Stimulated activated CD8-positive, alpha-beta memory T cell treated with anti-CD3 and anti-CD28 coated beads, Interleukin-4, amount 100 ng/mL, for 24 hours (primary cell): ENCODE results near the gene CCDC57.

Experiments used
- DNase-seq: peaks from one replicate; pipeline ENCODE4 v3.0.0-alpha.2; 2020; ENCODE audit warnings: low read depth

CCDC57 gene

GRCh38 chr17:82121660-82122629, 90.7 kb downstream of the CCDC57 start:
- no peak for DNase-seq

DNA sequence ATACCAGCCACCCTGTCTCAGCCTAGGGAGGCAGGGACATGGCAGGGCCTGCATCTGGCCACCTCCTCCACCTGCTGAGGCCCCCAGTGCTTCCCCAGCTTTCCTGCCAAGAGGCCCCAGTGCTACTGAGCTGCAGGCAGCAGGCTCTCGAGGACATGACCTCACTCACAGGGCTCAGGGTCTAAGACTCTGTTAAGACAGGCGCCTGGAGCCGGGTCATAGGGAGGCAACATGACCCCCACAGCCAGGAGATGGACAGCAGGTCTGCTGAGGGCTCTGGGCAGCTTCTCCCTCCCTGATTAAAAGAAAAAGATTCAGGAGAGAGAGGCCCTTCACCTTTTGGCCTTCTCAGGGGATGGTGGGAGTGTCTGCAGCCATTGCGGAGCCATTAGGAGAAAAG, 91.4 kb downstream of the CCDC57 start:
- DNase-seq: no peak

- DNase-seq: no peak
Observed at GRCh38 chr17:82120148-82120547, 92.5 kb downstream of the CCDC57 start.

- no peak for DNase-seq
Observed at GRCh38 chr17:82118815-82119380, 93.7 kb downstream of the CCDC57 start.

GRCh38 chr17:82118168-82118814, 94.4 kb downstream of the CCDC57 start:
- no peak for DNase-seq

GRCh38 chr17:82117139-82118090, 95.2 kb downstream of the CCDC57 start:
- no peak for DNase-seq

GRCh38 chr17:82116246-82116645, 96.4 kb downstream of the CCDC57 start:
- DNase-seq: no peak

GRCh38 chr17:82114872-82115271, 97.8 kb downstream of the CCDC57 start:
- no peak for DNase-seq

DNA sequence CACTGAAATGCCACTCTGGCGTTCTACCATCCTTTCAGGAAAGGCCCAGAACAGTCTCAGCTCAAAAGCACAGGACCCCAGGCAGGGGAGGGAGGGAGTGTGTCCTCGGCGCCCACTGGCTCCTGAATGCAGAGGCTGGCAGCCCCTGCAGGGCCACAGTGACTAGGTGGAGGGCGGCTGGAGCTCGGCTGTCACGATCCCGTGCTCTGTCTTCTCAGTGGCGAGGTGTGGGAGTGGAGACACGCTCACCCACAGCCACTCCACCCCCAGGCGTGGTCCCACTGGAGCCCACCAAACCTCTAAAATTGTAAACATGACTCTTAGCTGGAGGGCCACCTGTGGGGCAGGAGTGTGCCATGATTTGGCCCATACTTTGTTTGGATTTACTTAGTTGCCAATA, 98.2 kb downstream of the CCDC57 start:
- no peak for DNase-seq

- no peak for DNase-seq
Observed at GRCh38 chr17:82113941-82114340, 98.7 kb downstream of the CCDC57 start.

- DNase-seq: no peak
Observed at GRCh38 chr17:82113422-82113821, 99.2 kb downstream of the CCDC57 start.

DNA sequence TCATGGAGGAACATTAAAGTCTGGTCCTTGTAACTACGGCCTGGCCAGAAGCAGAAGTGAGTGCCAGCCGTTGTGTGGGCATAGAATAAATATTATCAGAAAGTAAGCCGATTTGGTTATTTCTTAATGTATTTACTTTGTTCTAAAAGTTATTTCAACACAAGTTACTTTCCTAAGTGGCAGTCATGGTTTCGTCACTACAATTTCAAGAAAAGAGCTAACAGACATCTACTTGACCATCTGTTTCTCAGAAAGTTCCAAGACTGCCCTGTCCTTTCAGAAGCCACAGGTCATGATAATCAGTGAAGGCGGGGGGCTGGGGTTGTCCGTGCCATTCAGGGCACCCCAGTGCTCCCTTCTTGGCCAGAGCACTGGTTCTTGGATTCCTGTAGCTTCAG, 99.7 kb downstream of the CCDC57 start:
- DNase-seq: no peak

DNA sequence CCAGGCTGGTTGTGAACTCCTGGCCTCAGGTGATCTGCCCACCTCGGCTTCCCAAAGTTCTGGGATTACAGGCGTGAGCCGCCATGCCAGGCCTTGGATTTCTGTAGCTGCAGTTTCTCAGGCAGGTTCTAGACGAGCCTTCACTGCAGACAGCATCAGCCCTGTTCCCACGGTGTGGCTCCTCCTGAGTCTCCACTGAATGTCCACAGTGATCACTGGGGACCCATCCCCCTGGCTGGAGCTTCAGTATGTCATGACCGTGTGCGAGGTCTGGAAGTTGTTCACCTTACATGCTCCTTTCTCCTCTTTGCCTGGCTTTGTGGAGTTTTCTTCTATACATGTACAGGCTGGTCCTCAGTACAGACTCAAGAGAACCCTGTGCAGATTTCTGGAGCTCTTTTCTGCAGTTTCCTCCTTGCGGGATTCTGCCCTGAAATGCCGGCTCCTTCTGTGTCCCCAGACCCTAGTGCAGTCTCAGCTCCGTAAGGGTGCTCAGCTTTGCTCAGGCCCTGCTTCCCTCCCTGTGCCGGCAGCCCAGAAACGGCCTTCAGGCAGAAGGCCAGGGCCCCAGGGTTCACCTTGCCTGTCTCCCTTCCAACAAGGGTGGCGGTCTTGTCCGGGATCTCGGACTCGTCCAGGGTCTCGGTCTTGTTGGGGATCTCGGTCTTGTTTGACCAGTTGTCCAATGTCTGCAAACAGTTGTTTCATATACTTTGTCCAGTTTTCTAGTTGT, 100.3 kb downstream of the CCDC57 start:
- no peak for DNase-seq

- DNase-seq: no peak
Observed at GRCh38 chr17:82110298-82110697, 102.3 kb downstream of the CCDC57 start.

DNA sequence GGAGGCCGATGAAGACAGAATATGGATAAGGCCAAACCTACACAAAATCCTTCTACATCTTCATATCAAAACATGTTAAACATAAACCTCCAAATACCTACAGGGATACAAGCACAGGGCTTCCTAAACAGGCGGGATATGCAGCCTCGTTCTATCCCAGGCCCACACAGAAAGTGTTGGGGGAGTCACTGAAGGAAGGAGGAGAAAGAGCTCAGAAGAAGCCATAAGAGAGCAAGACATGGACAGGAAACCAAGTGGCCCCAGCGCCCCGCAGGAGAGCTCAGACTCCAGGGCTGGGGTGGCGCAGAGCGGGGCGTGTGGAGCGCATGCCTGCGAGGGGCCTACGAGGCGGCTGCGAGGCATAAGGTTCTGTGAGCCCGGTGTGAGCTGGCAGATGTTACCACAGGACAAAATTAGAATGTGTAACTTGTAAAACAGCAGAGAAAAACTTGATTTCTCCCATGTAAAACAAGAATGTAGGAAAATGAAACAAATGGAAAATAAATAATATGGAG, 103.6 kb downstream of the CCDC57 start:
- DNase-seq: no peak

DNA sequence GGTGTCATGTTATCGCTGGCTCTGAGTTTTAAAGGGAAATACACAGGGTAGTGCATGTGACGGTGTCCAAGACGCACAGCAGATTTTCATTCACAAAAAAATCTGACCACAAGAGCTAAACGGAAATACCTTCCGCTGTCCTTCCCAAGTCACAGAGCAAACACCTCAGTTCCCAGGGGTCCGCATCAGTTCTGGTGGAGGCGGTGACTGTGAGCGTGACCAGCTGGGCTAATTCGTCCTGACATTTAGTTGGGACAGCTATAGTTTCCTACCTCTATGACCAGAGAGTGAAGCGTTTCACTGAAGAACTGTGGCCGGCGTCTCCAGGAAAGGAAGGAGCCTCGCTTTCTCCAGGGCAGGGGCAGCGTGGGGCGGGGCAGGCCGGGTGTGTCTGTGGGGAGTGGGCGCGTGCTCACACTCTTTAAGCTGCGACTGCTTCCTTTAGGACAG, 104.1 kb downstream of the CCDC57 start:
- no peak for DNase-seq

DNA sequence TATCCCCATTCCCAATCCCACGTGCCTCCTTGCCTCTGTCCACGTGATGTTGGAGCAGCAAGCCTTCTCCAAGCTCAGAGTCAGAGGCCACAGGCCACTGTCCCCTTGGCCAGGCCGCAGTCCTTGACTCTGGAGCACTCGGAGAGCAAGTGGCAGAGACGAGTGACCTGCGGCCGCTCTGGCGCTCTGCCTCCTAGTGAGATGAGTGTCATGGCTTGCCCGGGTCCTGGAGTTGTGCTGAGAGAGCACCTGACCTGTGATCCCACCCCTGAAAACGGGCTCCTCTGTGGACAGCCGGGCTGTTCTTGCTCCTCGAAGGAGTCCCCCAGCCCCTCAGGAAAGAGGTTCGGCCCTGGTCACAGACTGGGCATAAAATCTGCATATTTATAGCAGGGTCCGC, 104.6 kb downstream of the CCDC57 start:
- DNase-seq: no peak

- no peak for DNase-seq
Observed at GRCh38 chr17:82107341-82107860, 105.2 kb downstream of the CCDC57 start.

GRCh38 chr17:82106688-82107305, 105.8 kb downstream of the CCDC57 start:
- DNase-seq: no peak
